Heart right ventricle (tissue), 16 donors: Measurements from ENCODE around the gene MBNL2. TPM values are rescaled to one million over a fixed set of nuclear protein-coding genes. Genes with fewer than 3 reads are reported as not detected.
"Not testable (repeated sequence)": the region's sequence is repeated elsewhere in the genome, so short reads cannot be mapped to it uniquely, and the experiment has no call there.

Experiments
- ATAC-seq, 8 donors: fragments of 200-7000 bp; cut with Tn5 transposase; one replicate each; pipeline ENCODE4 v1.9.1; 2020; ENCODE audit warnings: mild to moderate bottlenecking in 8 of 8, moderate library complexity in 8 of 8, moderate number of reproducible peaks in 1 of 8
- DNase-seq, 2 donors: peaks; one replicate each; pipeline ENCODE4 v3.0.0-alpha.2; 2020
- H3K27ac ChIP-seq, 10 donors: fragments of 200-600 bp; sonication (generic) in 2 of 10; one replicate each; pipeline versions ENCODE4 v1.5.0 to v1.8.0; 2020 to 2022; ENCODE audit warnings: mild to moderate bottlenecking in 3 of 10
- H3K27me3 ChIP-seq, 7 donors: fragments of 200-600 bp; one replicate each; pipeline ENCODE4 v1.8.0; 2021 to 2022; ENCODE audit warnings: mild to moderate bottlenecking in 2 of 7
- H3K36me3 ChIP-seq, 9 donors: fragments of 200-600 bp; sonication (generic) in 1 of 9; one replicate each; pipeline versions ENCODE4 v1.5.0 to v1.8.0; 2020 to 2022; ENCODE audit warnings: mild to moderate bottlenecking in 2 of 9
- H3K4me1 ChIP-seq, 9 donors: fragments of 200-600 bp; sonication (generic) in 1 of 9; one replicate each; pipeline versions ENCODE4 v1.5.0 to v1.8.0; 2020 to 2022; ENCODE audit warnings: mild to moderate bottlenecking in 4 of 9
- H3K4me3 ChIP-seq, 10 donors: fragments of 200-600 bp; sonication (generic) in 2 of 10; one replicate each; pipeline versions ENCODE4 v1.5.0 to v1.8.0; 2020 to 2022; ENCODE audit warnings: mild to moderate bottlenecking in 7 of 10, moderate library complexity in 2 of 10
- H3K9me3 ChIP-seq, 11 donors: fragments of 200-600 bp in 10 of 11; sonication (generic) in 2 of 11; one replicate each; pipeline versions ENCODE4 v1.5.0 to v1.8.0; 2013 to 2022; ENCODE audit warnings: mild to moderate bottlenecking in 2 of 11, control low read depth in 1 of 11, moderate library complexity in 1 of 11
- WGBS, 2 donors: extraction: QIAGEN DNeasy Blood & Tissue Kit; methylation state at CpG; one replicate each; pipeline ENCODE4 v1.1.7; 2013; ENCODE audit warnings: inconsistent platforms in 1 of 2; 5-methylcytosine and 5-hydroxymethylcytosine counted together
- intact Hi-C, 10 donors: fragments of 100-400 bp; cut with DNase I; formaldehyde crosslinking; loops; one replicate each; pipeline versions ENCODE4 v1.11.1 to v1.14.2; 2022
- polyA plus RNA-seq, 2 donors: library from polyadenylated mRNA; stranded (reverse); fragments of 200-250 nt; gene quantifications; one replicate each; pipeline ENCODE4 v1.2.3, GENCODE V29; 2013
- total RNA-seq, 10 donors: library from RNA; stranded (reverse); fragmentation: NEBNext Ultra II Directional in 3 of 10; extraction: Animal tissue kit (Norgen Biotek cat#: 25700) in 3 of 10; gene quantifications; one replicate each; pipeline versions ENCODE4 v1.2.1 to v1.2.4, GENCODE V29; 2021 to 2023
- TF ChIP-seq, protein P1 (sequence below), 9 donors: fragments of 200-600 bp; sonication (generic) in 2 of 9; IDR thresholded peaks; one replicate each; pipeline versions ENCODE4 v1.5.0 to v1.8.0; 2021 to 2022; ENCODE audit warnings: antibody characterized with exemption in 9 of 9, mild to moderate bottlenecking in 5 of 9, moderate library complexity in 1 of 9
- donor health status: Arrhythmogenic right ventricular cardiomyopathy.
- donor health status: ischemic (EF 13 %, LVEDD 7.1; RV severe dilation, severe dysfunction).
- donor health status: healthy with polysubstance abuse.
- donor health status: DM: no; HTN: yes; CAD: no.
- donor health status: DM: no; HTN: no; CAD: no.
- donor health status: ischemic (EF 25% LVEDD 6.9; RV normal size, moderate dysfunction).
- donor health status: ischemic (EF 25% LVEDD 5.7; RV mildly dilated, moderate dysfunction).
- donor health status: healthy.
- donor health status: DM: yes; HTN: yes; CAD: no.
- donor health status: Ischemic cardiomyopathy.
- donor health status: ischemic (EF 35%, LVEDD 5.7; RV mildly dilated, moderate dysfunction).
- donor health status: nonischemic (EF 11% LVEDD 7.7; RV severe dilation, severe dysfunction).
- donor health status: DM: yes; HTN: yes; CAD: no.
- donor health status: PGD.
- donor health status: ischemic (EF 29% LVEDD 5.4; RV normal size, mild dysfunction).
- donor health status: nonischemic (EF 23%, LVEDD 6.1; RV moderate dilation, normal function).

The MBNL2 gene
- total and polyA plus RNA-seq, 12 donors: 17.2 to 95.0 (median 83.2) TPM

DNA sequence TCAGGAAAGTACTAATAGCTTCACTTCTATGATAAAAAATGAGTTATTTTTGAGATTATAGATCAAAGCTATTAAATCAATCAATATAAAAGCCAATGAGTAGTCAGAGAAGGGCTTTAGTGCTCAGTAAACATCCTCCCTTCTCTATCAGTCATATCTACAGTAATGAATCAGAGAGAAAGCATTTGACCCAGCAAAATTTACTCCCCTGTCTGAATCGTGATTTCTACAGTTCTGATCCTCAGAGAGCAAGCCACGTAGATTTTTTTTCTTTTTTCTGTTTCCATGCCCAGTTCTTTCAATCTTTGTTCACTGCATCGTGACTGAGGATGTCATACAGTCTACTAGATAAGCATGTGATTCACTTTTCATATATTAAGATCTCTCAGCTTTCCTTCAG is 16.2 kb upstream of the MBNL2 start:
- WGBS, 2 donors: 48 to 64% methylated on average over 3 of the region's 3 CpGs
- no peak for ATAC-seq

DNA sequence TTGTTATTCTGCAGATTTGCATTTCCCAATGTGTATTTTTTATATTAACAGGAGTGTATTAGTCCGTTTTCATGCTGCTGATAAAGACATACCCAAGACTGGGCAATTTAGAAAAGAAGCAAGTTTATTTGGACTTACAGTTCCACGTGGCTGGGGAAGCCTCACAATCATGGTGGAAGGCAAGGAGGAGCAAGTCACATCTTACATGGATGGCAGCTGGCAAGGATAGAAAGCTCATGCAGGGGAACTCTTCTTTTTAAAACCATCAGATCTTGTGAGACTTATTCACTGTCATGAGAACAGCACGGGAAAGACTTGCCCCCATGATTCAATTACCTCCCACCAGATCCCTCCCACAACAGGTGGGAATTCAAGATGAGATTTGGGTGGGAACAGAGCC is 14.9 kb upstream of the MBNL2 start:
- 89 to 90% methylated on average over 3 of the region's 3 CpGs for WGBS, 2 donors
- H3K4me3 ChIP-seq, ATAC-seq, H3K9me3 ChIP-seq, intact Hi-C loops, H3K27ac ChIP-seq, H3K36me3 ChIP-seq, DNase-seq: not testable (repeated sequence)
- H3K4me1 ChIP-seq: peaks cover 0 to 16% (median 0%) of the 10 kb centered on the region in 9 donors
- H3K27me3 ChIP-seq: peaks cover 0 to 18% (median 0%) of the 10 kb centered on the region in 7 donors

More for the DNA sequence above, 16.2 kb upstream of the MBNL2 start:
- DNase-seq: no peak
- Histone ChIP-seq H3K4me3 (no peak overlapping the region), H3K27me3 (peaks cover 0 to 18% (median 0%) of the 10 kb centered on the region in 7 donors), H3K4me1 (peaks cover 0 to 11% (median 0%) of the 10 kb centered on the region in 9 donors), H3K27ac (no peak overlapping the region), H3K9me3 (no peaks in the 10 kb centered on the region), H3K36me3 (no peaks in the 10 kb centered on the region)
- TF ChIP-seq, protein P1, sequence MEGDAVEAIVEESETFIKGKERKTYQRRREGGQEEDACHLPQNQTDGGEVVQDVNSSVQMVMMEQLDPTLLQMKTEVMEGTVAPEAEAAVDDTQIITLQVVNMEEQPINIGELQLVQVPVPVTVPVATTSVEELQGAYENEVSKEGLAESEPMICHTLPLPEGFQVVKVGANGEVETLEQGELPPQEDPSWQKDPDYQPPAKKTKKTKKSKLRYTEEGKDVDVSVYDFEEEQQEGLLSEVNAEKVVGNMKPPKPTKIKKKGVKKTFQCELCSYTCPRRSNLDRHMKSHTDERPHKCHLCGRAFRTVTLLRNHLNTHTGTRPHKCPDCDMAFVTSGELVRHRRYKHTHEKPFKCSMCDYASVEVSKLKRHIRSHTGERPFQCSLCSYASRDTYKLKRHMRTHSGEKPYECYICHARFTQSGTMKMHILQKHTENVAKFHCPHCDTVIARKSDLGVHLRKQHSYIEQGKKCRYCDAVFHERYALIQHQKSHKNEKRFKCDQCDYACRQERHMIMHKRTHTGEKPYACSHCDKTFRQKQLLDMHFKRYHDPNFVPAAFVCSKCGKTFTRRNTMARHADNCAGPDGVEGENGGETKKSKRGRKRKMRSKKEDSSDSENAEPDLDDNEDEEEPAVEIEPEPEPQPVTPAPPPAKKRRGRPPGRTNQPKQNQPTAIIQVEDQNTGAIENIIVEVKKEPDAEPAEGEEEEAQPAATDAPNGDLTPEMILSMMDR (IDR thresholded peaks at IDR 0.05): no peak
- intact Hi-C loops: no loop called here

DNA sequence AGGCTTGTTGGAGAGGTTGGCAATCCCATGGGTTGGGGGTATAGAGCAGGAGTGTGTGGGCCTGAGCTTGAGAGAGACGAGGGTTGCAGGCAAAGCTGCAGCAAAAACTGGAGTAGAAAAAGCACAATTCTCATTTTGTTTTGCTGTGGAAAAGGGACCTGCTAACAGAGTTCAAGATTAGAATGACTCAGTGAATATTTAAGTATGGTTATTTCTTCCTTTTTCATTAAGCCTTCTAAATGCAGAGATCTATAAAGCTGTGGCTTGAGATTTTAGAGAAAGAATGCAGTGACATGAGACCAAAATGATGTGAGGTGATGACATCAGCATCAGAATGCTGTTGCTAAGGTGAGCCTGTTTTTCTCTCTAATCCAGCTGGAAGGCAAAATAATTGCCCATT is 10.8 kb upstream of the MBNL2 start:
- no peaks in the 10 kb centered on the region for H3K36me3 ChIP-seq
- no peak for DNase-seq
- H3K4me1 ChIP-seq: peaks cover 0 to 25% (median 0%) of the 10 kb centered on the region in 9 donors
- no peak overlapping the region for H3K4me3 ChIP-seq
- H3K27me3 ChIP-seq: peaks cover 0 to 22% (median 0%) of the 10 kb centered on the region in 7 donors
- no peaks in the 10 kb centered on the region for H3K9me3 ChIP-seq
- no peak overlapping the region for H3K27ac ChIP-seq
- TF ChIP-seq, protein P1 (IDR thresholded peaks at IDR 0.05): no peak
- WGBS, 2 donors: 97 to 98% methylated on average over 1 of the region's 1 CpG
- no peak for ATAC-seq
- intact Hi-C loops: loop anchor here in 6 of 10 donors (5.0 to 10.0 kb wide), 4 partner anchors 99 to 186 kb away; no protein-coding TSS in a partner anchor

DNA sequence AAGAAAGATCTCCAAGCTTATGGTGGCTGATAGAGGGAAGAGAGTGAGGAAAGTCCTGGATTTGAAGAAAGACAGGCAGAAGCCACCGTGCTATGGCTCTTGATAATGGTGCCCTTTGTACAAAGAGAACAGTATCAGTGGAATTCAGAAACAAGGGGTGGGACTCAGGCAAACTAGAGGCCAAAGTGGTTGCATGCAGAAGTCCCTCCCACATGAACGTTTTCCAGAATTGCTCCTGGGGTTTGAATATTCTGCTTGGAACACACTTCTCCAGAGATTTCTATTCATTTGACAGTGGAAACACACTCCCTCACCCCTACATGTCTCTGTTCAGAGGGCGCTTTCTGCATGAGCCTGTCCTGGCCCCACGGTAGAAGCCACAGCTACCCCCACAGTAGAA is 10.1 kb upstream of the MBNL2 start:
- DNase-seq: no peak
- TF ChIP-seq, protein P1 (IDR thresholded peaks at IDR 0.05): no peak
- 69 to 72% methylated on average over 4 of the region's 4 CpGs for WGBS, 2 donors
- Histone ChIP-seq H3K27ac (no peak overlapping the region), H3K36me3 (no peaks in the 10 kb centered on the region), H3K4me3 (no peak overlapping the region), H3K27me3 (peaks cover 0 to 16% (median 0%) of the 10 kb centered on the region in 7 donors), H3K4me1 (peaks cover 0 to 25% (median 0%) of the 10 kb centered on the region in 9 donors), H3K9me3 (no peaks in the 10 kb centered on the region)
- intact Hi-C loops: loop anchor here in 7 of 10 donors (1.0 to 10.0 kb wide), 5 partner anchors 100 to 187 kb away; no protein-coding TSS in a partner anchor
- peak in 4 of 8 donors; percentile 35 to 56 (median 46) for ATAC-seq

DNA sequence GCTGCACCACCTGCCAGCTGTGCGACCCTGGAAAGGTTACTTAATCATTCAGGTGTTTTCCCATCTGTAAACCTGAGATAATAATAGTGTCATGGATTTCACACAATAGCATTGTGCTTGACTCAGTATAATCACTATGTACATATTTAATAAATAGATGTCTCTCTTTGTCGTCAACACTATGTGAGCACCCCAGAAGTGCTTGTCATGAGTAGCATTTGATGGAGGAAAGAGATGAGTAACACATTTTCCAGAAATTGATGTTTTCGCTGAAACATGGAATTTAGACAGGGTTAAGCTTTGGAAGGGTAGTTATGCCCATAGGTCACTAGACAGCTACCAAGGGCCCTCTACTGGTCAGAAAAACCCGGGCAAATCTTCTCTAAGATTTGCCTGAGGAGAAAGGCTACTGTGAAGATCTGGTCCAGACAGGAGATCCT is 9.5 kb upstream of the MBNL2 start:
- intact Hi-C loops: loop anchor here in 7 of 10 donors (1.0 to 10.0 kb wide), 5 partner anchors 100 to 188 kb away; no protein-coding TSS in a partner anchor
- peak in 4 of 8 donors; percentile 65 to 80 (median 70) for ATAC-seq

More for the DNA sequence above, 9.5 kb upstream of the MBNL2 start:
- Histone ChIP-seq H3K27ac (no peak overlapping the region), H3K4me3 (no peak overlapping the region), H3K36me3 (no peaks in the 10 kb centered on the region), H3K27me3 (peaks cover 0 to 14% (median 0%) of the 10 kb centered on the region in 7 donors), H3K4me1 (peaks cover 0 to 25% (median 0%) of the 10 kb centered on the region in 9 donors), H3K9me3 (no peaks in the 10 kb centered on the region)
- no peak for DNase-seq
- 70 to 76% methylated on average over 4 of the region's 4 CpGs for WGBS, 2 donors
- TF ChIP-seq, protein P1 (IDR thresholded peaks at IDR 0.05): peak; percentile 16 to 65 (median 51)
